ENCODE results near the gene CNIH2.

- TF ChIP-seq MAZ (IDR thresholded peaks at IDR 0.05; ENCODE audit: borderline replicate concordance, low read depth, low read length) (no peak), MAZ (CRISPR knock-in tag; IDR thresholded peaks at IDR 0.05; ENCODE audit: low read depth) (no peak), ZNF333 (CRISPR knock-in tag; IDR thresholded peaks at IDR 0.05; ENCODE audit: borderline replicate concordance) (no peak), CTCF (CRISPR knock-in tag; IDR thresholded peaks at IDR 0.05) (no peak), POLR2G (IDR thresholded peaks at IDR 0.05; ENCODE audit: low read depth, low read length) (no peak; the same call in 1 of the 2 replicates), SP1 (IDR thresholded peaks at IDR 0.05) (no peak), SP1 (CRISPR knock-in tag; IDR thresholded peaks at IDR 0.05) (no peak), TAF1 (CRISPR knock-in tag; IDR thresholded peaks at IDR 0.05) (no peak)
Measured at GRCh38 chr11:66281776-66282467, 3.9 kb downstream of the CNIH2 start.

Measured in HepG2 (cell line).